ENCODE data around the gene DLGAP4. TPM values are rescaled to one million over a fixed set of nuclear protein-coding genes. Genes with fewer than 3 reads are reported as not detected.

The DLGAP4 gene
- polyA plus RNA-seq, 1 donor (not counting 4 experiments of a cell fraction or from before 2014, with no cell fraction given): 9.6 TPM

DNA sequence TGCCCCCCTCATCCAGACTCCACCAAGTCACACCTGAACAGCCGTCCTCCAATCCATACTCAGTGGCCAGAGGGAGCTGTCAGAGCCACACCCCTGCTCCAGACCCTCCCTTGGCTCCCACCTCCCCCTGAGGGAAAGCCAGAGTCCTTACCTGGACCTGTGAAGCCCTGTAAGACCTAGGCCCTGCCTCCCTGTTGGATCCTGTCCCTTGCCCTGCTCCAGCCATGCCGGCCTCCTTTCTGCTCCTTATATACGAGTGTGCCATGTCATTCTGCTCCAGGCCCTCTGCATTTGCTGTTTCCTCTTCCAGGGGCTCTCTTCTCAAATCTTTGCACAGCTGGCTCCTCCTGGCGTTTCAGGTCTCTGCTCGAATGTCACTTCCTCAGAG lies 134.9 kb downstream of the DLGAP4 start:
- TF ChIP-seq, protein P1, sequence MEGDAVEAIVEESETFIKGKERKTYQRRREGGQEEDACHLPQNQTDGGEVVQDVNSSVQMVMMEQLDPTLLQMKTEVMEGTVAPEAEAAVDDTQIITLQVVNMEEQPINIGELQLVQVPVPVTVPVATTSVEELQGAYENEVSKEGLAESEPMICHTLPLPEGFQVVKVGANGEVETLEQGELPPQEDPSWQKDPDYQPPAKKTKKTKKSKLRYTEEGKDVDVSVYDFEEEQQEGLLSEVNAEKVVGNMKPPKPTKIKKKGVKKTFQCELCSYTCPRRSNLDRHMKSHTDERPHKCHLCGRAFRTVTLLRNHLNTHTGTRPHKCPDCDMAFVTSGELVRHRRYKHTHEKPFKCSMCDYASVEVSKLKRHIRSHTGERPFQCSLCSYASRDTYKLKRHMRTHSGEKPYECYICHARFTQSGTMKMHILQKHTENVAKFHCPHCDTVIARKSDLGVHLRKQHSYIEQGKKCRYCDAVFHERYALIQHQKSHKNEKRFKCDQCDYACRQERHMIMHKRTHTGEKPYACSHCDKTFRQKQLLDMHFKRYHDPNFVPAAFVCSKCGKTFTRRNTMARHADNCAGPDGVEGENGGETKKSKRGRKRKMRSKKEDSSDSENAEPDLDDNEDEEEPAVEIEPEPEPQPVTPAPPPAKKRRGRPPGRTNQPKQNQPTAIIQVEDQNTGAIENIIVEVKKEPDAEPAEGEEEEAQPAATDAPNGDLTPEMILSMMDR (optimal IDR thresholded peaks at IDR 0.05 in 1 of 3, IDR thresholded peaks at IDR 0.05 in 1 of 3, conservative IDR thresholded peaks at IDR 0.05 in 1 of 3; ENCODE audit: extremely low read depth in 1 of 3, insufficient read depth in 2 of 3, low read length in 3 of 3): no peak
- no peak for TF ChIP-seq EZH2 (IDR thresholded peaks at IDR 0.05; ENCODE audit: low read length)
- dilution Hi-C loops (cut with MboI; ENCODE audit: extremely low pct_ligation_motif_present, low sequenced_read_pairs): no loop called here
- Histone ChIP-seq H4K20me1 (ENCODE audit: control insufficient read depth, extremely low read depth, insufficient read depth, low read length) (no peaks in the 10 kb centered on the region), H3K9me1 (ENCODE audit: control insufficient read depth, extremely low read depth, insufficient read depth, low read length) (no peaks in the 10 kb centered on the region), H3K36me3 (ENCODE audit: control insufficient read depth in 2 of 2, extremely low read depth in 1 of 2, insufficient read depth in 2 of 2, low read length in 2 of 2) (no peaks in the 10 kb centered on the region), H3K27ac (ENCODE audit: control insufficient read depth, insufficient read depth, low read length) (no peak overlapping the region), H3K9ac (ENCODE audit: control insufficient read depth, extremely low read depth, insufficient read depth, low read length) (no peak overlapping the region), H3K4me3 (ENCODE audit: control insufficient read depth in 2 of 3, extremely low read depth in 1 of 3, insufficient read depth in 2 of 3, low read depth in 1 of 3, low read length in 3 of 3) (no peak overlapping the region), H3K9me3 (ENCODE audit: control insufficient read depth, low read depth, low read length) (no peaks in the 10 kb centered on the region), H3K4me2 (ENCODE audit: control insufficient read depth, extremely low read depth, insufficient read depth, low read depth, low read length) (no peak overlapping the region), H3K4me1 (ENCODE audit: control insufficient read depth, extremely low read depth, insufficient read depth, low read length) (no peaks in the 10 kb centered on the region), H2AFZ (ENCODE audit: control insufficient read depth, low read length) (no peak overlapping the region), H3K27me3 (ENCODE audit: control insufficient read depth, extremely low read depth, insufficient read depth, low read length) (peaks cover 5% of the 10 kb centered on the region), H3K79me2 (ENCODE audit: control insufficient read depth, insufficient read depth, low read length) (no peaks in the 10 kb centered on the region)
- FAIRE-seq: no peak
- no peak for DNase-seq (ENCODE audit: low read depth, low spot score)

DNA sequence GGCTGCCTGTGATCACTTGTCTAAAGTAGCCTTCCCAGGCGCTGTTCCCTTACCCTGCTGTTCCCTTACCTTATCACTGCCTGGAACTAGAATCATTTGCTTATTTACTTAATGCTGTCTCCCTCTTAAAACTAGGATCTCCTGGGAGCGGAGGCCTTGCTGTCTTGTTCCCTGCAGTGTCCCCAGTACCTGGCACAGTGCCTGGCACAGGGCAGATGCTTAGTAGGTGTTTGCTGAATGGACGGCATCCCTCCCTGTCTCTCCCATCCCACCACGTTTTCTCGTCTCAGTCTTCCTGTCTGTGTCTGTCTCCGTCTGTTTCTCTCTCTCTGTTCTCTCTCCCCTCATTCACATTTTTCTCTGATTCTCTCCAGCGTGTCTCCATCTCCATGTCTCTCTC lies 135.3 kb downstream of the DLGAP4 start:
- Histone ChIP-seq H3K9ac (ENCODE audit: control insufficient read depth, extremely low read depth, insufficient read depth, low read length) (no peak overlapping the region), H3K27ac (ENCODE audit: control insufficient read depth, insufficient read depth, low read length) (no peak overlapping the region), H3K9me3 (ENCODE audit: control insufficient read depth, low read depth, low read length) (no peaks in the 10 kb centered on the region), H3K79me2 (ENCODE audit: control insufficient read depth, insufficient read depth, low read length) (no peaks in the 10 kb centered on the region), H3K4me1 (ENCODE audit: control insufficient read depth, extremely low read depth, insufficient read depth, low read length) (no peaks in the 10 kb centered on the region), H3K36me3 (ENCODE audit: control insufficient read depth in 2 of 2, extremely low read depth in 1 of 2, insufficient read depth in 2 of 2, low read length in 2 of 2) (no peaks in the 10 kb centered on the region), H2AFZ (ENCODE audit: control insufficient read depth, low read length) (no peak overlapping the region), H3K27me3 (ENCODE audit: control insufficient read depth, extremely low read depth, insufficient read depth, low read length) (peaks cover 5% of the 10 kb centered on the region), H3K4me2 (ENCODE audit: control insufficient read depth, extremely low read depth, insufficient read depth, low read depth, low read length) (no peak overlapping the region), H3K9me1 (ENCODE audit: control insufficient read depth, extremely low read depth, insufficient read depth, low read length) (no peaks in the 10 kb centered on the region), H4K20me1 (ENCODE audit: control insufficient read depth, extremely low read depth, insufficient read depth, low read length) (no peaks in the 10 kb centered on the region), H3K4me3 (ENCODE audit: control insufficient read depth in 2 of 3, extremely low read depth in 1 of 3, insufficient read depth in 2 of 3, low read depth in 1 of 3, low read length in 3 of 3) (no peak overlapping the region)
- dilution Hi-C loops (cut with MboI; ENCODE audit: extremely low pct_ligation_motif_present, low sequenced_read_pairs): no loop called here
- no peak for FAIRE-seq
- DNase-seq (ENCODE audit: low read depth, low spot score): no peak
- TF ChIP-seq, protein P1 (optimal IDR thresholded peaks at IDR 0.05 in 1 of 3, IDR thresholded peaks at IDR 0.05 in 1 of 3, conservative IDR thresholded peaks at IDR 0.05 in 1 of 3; ENCODE audit: extremely low read depth in 1 of 3, insufficient read depth in 2 of 3, low read length in 3 of 3): no peak
- no peak for TF ChIP-seq EZH2 (IDR thresholded peaks at IDR 0.05; ENCODE audit: low read length)
